ENCODE measurements around the gene GTF3C1. TPM values are rescaled to one million over a fixed set of nuclear protein-coding genes. Genes with fewer than 3 reads are reported as not detected.

The GTF3C1 gene
- total RNA-seq, 1 donor from 2014 or later: 106 TPM

DNA sequence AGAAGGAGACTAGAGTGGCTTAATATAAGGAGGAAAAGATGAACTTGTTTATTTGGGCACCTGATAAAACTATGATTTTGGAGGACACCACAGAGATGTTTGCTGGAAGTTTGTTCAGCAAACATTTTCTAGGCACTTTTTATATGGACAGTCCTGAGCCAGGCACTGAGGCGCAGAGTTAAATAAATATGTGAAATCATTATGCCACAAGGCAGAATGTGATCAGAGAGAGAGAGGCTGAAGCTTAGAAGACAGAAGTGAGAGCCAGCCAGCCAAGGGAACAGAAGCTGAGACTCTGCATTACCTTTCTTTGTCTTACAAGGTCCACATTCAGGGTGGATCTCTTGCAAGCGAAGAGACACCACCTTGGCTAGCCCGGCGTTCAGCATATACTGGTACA is 21.4 kb downstream of the GTF3C1 start:
- peaks cover 4% of the 10 kb centered on the region for H3K27me3 Mint-ChIP-seq (ENCODE audit: unreplicated experiment)
- peaks cover 16% of the 10 kb centered on the region for H3K4me1 Mint-ChIP-seq (ENCODE audit: low read depth, unreplicated experiment)
- DNase-seq: no peak
- peaks cover 34% of the 10 kb centered on the region for H3K36me3 Mint-ChIP-seq (ENCODE audit: unreplicated experiment)
- TF ChIP-seq, protein P1, sequence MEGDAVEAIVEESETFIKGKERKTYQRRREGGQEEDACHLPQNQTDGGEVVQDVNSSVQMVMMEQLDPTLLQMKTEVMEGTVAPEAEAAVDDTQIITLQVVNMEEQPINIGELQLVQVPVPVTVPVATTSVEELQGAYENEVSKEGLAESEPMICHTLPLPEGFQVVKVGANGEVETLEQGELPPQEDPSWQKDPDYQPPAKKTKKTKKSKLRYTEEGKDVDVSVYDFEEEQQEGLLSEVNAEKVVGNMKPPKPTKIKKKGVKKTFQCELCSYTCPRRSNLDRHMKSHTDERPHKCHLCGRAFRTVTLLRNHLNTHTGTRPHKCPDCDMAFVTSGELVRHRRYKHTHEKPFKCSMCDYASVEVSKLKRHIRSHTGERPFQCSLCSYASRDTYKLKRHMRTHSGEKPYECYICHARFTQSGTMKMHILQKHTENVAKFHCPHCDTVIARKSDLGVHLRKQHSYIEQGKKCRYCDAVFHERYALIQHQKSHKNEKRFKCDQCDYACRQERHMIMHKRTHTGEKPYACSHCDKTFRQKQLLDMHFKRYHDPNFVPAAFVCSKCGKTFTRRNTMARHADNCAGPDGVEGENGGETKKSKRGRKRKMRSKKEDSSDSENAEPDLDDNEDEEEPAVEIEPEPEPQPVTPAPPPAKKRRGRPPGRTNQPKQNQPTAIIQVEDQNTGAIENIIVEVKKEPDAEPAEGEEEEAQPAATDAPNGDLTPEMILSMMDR (IDR thresholded peaks at IDR 0.05; ENCODE audit: partially characterized antibody, unreplicated experiment): no peak
- H3K27ac Mint-ChIP-seq (ENCODE audit: unreplicated experiment): no peak overlapping the region
- peaks cover 8% of the 10 kb centered on the region for H3K9me3 Mint-ChIP-seq (ENCODE audit: unreplicated experiment)
- H3K4me3 Mint-ChIP-seq (ENCODE audit: unreplicated experiment): no peak overlapping the region

DNA sequence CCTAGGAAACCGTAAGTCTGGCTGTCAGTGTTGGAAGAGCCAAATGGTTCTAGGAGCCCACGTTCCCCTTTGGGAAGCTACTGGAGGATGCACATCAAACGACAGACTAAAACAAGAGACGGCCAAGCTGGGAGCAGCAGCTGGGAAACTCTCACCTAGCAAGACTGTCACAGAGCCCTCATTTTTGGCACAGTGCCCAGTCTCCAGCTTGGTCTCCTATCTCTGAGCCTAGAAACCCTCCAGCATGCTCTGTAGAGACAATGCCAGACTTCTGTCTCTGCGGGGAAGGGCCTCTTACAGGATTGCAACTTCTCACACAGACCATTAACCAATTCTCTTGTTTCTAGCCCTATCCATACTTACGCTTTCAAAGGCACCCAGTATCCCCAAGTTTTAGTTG is 23.5 kb downstream of the GTF3C1 start:
- DNase-seq: no peak
- TF ChIP-seq, protein P1 (IDR thresholded peaks at IDR 0.05; ENCODE audit: partially characterized antibody, unreplicated experiment): no peak
- peaks cover 17% of the 10 kb centered on the region for H3K4me1 Mint-ChIP-seq (ENCODE audit: low read depth, unreplicated experiment)
- peaks cover 8% of the 10 kb centered on the region for H3K9me3 Mint-ChIP-seq (ENCODE audit: unreplicated experiment)
- no peak overlapping the region for H3K27ac Mint-ChIP-seq (ENCODE audit: unreplicated experiment)
- H3K27me3 Mint-ChIP-seq (ENCODE audit: unreplicated experiment): peaks cover 6% of the 10 kb centered on the region
- peaks cover 30% of the 10 kb centered on the region for H3K36me3 Mint-ChIP-seq (ENCODE audit: unreplicated experiment)
- H3K4me3 Mint-ChIP-seq (ENCODE audit: unreplicated experiment): no peak overlapping the region

DNA sequence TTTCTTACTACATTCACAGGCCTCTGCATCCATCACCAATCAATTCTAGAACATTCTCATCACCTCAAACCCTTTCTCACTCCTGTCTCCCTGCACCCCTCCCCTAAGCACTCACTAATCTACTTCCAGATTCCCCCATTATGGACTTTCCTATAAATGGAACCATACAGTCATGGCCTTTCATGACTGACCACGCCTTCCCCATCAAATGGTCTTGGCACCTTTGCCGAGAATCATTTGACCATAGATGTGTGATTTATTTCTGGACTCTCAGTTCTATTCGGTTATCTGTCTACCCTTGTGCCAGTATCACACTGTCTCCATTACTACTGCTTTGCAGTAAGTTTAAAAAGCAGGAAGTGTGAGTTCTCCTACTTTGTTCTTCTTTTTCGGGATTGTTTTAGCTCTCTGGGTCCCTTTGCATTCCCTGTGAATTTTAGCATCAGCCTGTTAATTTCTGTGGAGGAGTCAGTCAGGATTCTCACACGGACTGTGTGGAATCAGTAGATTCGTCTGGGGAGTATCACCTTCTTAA is 27.5 kb downstream of the GTF3C1 start:
- Mint-ChIP-seq H3K4me1 (ENCODE audit: low read depth, unreplicated experiment) (peaks cover 8% of the 10 kb centered on the region), H3K27ac (ENCODE audit: unreplicated experiment) (no peak overlapping the region), H3K36me3 (ENCODE audit: unreplicated experiment) (peaks cover 21% of the 10 kb centered on the region), H3K9me3 (ENCODE audit: unreplicated experiment) (peaks cover 6% of the 10 kb centered on the region), H3K27me3 (ENCODE audit: unreplicated experiment) (peaks cover 7% of the 10 kb centered on the region), H3K4me3 (ENCODE audit: unreplicated experiment) (no peak overlapping the region)
- DNase-seq: no peak
- TF ChIP-seq, protein P1 (IDR thresholded peaks at IDR 0.05; ENCODE audit: partially characterized antibody, unreplicated experiment): no peak

DNA sequence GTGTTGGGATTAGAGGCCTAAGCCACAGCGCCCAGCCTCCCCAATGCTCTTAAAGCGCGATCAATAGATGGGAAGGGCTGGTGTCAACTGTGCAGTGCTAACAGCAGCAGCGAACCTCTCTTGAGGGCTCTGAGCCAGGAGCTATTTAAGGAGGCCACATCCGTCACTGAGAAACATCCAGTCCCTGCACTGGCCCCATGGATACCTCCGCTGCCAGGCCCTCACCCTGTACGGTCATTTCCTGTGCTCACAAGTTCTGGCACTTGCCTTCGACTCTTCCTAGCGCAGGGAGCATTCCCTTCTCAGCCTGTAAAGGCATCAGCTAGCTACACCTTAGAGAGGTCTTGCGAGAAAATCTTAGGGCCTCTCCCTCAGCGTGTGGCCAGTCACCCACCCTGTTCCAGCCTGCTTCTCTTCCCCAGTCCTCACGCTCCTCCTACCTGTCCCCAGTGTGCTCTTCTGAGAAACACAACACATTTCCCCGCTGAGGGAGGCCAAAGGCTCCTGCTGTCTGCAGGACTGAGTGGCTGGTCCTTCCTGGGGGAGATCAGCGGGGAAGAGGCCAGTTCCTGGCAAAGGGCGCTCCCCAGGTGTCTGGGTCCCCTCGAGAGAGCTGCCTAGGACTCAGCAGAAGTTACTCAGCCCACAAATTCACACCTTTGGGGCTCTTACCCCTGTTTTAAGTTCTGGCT is 28.6 kb downstream of the GTF3C1 start:
- Mint-ChIP-seq H3K36me3 (ENCODE audit: unreplicated experiment) (peaks cover 16% of the 10 kb centered on the region), H3K4me3 (ENCODE audit: unreplicated experiment) (no peak overlapping the region), H3K27ac (ENCODE audit: unreplicated experiment) (peak overlapping the region; percentile 59), H3K9me3 (ENCODE audit: unreplicated experiment) (peaks cover 4% of the 10 kb centered on the region), H3K27me3 (ENCODE audit: unreplicated experiment) (peaks cover 6% of the 10 kb centered on the region), H3K4me1 (ENCODE audit: low read depth, unreplicated experiment) (peaks cover 9% of the 10 kb centered on the region)
- TF ChIP-seq, protein P1 (IDR thresholded peaks at IDR 0.05; ENCODE audit: partially characterized antibody, unreplicated experiment): no peak
- DNase-seq: no peak

DNA sequence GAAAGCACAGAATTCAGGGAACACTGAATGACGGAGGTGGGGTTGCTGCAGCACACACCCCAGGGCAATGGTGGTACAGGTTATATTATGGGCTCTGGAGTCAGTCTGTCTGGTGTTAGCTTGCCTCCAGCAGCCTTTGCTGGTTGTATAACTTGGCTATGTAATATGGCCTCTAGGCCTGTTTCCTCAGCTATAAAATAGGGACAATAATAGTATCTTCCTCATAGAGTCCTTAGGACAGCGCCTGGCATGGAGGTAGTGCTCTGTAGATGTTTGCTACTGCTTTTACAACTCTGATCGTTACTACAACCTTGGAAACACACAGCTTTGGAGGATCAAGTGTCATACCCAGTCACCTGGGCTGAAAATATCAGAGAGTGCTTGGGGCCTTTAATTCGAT is 31.5 kb downstream of the GTF3C1 start:
- no peak overlapping the region for H3K27ac Mint-ChIP-seq (ENCODE audit: unreplicated experiment)
- H3K4me3 Mint-ChIP-seq (ENCODE audit: unreplicated experiment): no peak overlapping the region
- TF ChIP-seq, protein P1 (IDR thresholded peaks at IDR 0.05; ENCODE audit: partially characterized antibody, unreplicated experiment): no peak
- H3K36me3 Mint-ChIP-seq (ENCODE audit: unreplicated experiment): peaks cover 10% of the 10 kb centered on the region
- peaks cover 6% of the 10 kb centered on the region for H3K27me3 Mint-ChIP-seq (ENCODE audit: unreplicated experiment)
- no peak for DNase-seq
- peaks cover 7% of the 10 kb centered on the region for H3K9me3 Mint-ChIP-seq (ENCODE audit: unreplicated experiment)
- peaks cover 9% of the 10 kb centered on the region for H3K4me1 Mint-ChIP-seq (ENCODE audit: low read depth, unreplicated experiment)
